Epithelial cell of esophagus (primary cell): ENCODE results near the gene STARD9.
A peak's percentile ranks its signal among the peaks of the same experiment; 100 is the strongest.

ENCODE experiments used
- DNase-seq: peaks from one replicate; pipeline ENCODE4 v3.0.0; 2010; ENCODE audit warnings: low read depth
- H3K4me3 ChIP-seq: 2 replicates; pipeline ENCODE4 v1.5.1; 2011; ENCODE audit warnings: mild to moderate bottlenecking, low read length, control low read depth
- TF ChIP-seq, protein P1 (sequence below): IDR thresholded peaks from 2 replicates; pipeline ENCODE4 v1.5.1; 2011; ENCODE audit warnings: low read depth, mild to moderate bottlenecking, low read length, control low read depth, inconsistent platforms; ENCODE audit not compliant: insufficient read depth; ENCODE audit errors: missing control alignments

STARD9 gene

DNA sequence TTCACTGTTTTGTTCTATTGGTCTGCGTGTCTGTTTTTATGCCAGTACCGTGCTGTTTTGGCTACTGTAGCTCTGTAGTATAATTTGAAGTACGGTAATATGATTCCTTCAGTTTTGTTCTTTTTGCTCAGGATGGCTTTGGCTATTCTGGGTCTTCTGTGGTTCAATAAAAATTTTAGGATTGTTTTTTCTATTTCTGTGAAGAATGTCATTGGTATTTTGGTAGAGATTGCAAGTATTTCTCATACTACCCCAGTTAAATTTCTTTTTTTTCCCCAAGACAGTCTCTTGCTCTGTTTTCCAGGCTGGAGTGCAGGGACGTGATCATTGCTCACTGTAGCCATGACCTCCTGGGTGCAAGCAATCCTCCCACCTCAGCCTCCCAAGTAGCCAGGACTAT lies 53.4 kb downstream of the STARD9 start:
- TF ChIP-seq, protein P1, sequence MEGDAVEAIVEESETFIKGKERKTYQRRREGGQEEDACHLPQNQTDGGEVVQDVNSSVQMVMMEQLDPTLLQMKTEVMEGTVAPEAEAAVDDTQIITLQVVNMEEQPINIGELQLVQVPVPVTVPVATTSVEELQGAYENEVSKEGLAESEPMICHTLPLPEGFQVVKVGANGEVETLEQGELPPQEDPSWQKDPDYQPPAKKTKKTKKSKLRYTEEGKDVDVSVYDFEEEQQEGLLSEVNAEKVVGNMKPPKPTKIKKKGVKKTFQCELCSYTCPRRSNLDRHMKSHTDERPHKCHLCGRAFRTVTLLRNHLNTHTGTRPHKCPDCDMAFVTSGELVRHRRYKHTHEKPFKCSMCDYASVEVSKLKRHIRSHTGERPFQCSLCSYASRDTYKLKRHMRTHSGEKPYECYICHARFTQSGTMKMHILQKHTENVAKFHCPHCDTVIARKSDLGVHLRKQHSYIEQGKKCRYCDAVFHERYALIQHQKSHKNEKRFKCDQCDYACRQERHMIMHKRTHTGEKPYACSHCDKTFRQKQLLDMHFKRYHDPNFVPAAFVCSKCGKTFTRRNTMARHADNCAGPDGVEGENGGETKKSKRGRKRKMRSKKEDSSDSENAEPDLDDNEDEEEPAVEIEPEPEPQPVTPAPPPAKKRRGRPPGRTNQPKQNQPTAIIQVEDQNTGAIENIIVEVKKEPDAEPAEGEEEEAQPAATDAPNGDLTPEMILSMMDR, result no peak
- no peak for DNase-seq
- no peak overlapping the region for H3K4me3 ChIP-seq

DNA sequence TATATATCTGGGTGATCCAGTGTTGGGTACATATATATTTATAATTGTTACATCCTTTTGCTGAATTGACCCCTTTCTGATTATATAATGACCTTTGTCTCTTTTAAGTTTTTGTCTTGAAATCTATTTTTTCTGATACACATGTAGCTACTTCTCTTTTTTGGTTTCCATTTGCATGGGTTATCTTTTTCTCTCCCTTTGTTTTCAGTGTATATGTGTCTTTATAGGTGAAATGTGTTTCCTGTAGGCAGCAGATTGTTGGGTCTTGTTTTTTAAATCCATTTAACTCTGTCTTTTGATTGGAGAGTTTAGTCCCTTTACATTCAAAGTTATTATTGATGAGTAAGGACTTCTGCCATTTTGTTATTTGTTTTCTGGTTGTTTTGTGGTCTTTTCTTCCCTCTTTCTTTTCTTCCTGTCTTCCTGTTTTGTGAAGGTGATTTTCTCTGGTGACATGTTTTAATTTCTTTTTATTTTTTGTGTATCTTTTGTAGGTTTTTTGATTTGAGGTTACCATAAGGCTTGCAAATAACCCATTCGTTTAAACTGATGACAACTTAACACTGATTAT lies 56.8 kb downstream of the STARD9 start:
- TF ChIP-seq, protein P1, result no peak
- H3K4me3 ChIP-seq, result no peak overlapping the region
- DNase-seq, result no peak

DNA sequence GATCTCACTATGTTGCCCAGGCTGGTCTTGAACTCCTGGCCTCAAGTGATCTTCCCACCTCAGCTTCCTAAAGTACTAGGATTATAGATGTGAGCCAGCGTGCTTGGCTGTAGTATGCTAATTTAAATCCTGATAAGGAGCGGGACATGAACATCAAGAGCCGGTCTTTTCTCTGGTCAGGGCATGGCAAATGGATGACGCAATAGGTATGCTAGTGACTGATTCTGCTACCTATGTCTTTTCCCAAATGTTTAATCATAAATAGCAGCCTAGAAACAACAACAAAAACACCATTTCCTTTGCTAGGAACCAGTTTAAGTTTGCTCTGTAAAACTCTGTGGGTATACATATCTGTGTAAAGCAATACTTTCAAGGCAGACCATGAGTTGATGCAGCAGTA lies 64.7 kb downstream of the STARD9 start:
- TF ChIP-seq, protein P1, result no peak
- DNase-seq, result peak; percentile 16
- no peak overlapping the region for H3K4me3 ChIP-seq

DNA sequence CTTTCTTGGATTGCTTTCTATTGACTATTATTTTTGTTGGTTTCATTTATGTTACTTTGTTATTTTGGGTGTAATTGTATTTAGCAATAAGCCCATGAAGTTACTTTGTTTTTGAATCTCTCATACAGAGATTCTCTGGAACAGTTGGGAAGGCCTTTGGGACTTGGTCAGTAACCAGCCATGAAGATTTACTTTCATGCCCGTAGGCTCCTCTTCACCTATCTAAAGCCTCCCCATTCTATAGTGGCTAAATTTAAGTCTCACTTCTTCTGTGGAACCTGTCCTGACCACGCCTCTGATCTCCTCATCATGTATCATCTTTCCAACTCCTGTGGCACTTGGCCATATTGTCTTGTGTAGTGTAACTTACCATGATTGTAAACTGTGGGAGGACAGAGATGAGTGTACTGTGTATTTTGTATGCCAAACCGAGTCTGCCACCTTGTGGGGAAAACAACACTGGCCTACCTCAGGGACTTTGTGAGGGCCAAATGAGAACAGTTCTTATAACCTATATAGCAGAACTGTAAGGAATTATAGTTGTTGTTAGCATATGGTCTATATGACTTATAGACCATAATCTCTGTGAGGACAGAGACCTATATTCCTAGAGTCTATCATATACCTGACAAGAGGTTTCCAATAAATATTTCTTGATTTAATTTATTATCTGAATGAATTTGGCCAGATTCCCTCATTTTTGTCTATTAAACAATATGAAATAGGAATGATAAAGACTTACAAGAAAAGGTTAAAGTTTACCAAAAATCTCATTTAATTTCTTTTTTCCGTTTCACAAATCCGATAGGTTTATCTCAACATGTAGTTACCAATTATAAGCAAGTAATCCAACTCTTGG lies 75.0 kb downstream of the STARD9 start:
- TF ChIP-seq, protein P1, result peak; percentile 97
- peak; percentile 93 for DNase-seq
- no peak overlapping the region for H3K4me3 ChIP-seq

DNA sequence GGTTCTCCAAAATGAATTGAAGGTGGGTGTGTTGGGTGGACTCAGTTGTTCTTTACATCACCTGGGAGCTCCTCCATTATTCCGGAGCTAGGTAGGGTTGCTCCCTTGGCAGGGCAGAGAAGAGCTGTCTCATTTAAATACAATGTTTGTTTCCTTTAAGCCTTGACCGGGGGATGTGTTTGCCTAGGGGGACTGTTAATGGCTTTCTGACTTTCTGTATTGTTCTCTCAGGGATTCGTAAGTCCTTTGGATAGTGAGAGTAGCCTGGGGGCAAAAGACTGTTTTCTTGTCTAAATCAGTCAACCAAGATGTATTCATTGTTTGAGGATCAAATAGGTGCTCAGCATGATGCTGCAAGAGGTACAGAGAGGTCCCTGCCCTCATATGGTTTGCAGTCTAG lies 90.4 kb downstream of the STARD9 start:
- TF ChIP-seq, protein P1, result no peak
- H3K4me3 ChIP-seq, result no peak overlapping the region

DNA sequence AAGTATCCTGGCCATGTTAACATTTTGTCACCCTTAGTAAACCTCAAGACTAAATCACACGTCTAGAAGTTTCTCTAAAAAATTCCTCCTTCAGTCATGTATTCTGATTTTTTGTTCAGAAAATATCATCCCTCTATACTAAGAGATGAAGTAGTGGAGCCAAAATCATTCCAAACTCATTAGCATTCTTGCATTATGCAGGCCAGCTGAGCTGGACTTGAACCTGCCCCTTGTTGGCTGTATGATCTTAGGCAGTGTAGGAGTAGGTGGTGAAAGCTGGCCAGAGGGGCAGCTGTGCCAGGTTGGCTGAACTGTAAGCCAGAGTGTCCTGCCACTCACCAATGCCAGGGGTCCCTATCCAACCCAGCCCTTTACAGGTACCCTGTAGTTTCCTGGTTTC lies 92.4 kb downstream of the STARD9 start:
- TF ChIP-seq, protein P1, result no peak
- DNase-seq, result no peak
- no peak overlapping the region for H3K4me3 ChIP-seq

More for the DNA sequence above, 90.4 kb downstream of the STARD9 start:
- DNase-seq, result no peak

DNA sequence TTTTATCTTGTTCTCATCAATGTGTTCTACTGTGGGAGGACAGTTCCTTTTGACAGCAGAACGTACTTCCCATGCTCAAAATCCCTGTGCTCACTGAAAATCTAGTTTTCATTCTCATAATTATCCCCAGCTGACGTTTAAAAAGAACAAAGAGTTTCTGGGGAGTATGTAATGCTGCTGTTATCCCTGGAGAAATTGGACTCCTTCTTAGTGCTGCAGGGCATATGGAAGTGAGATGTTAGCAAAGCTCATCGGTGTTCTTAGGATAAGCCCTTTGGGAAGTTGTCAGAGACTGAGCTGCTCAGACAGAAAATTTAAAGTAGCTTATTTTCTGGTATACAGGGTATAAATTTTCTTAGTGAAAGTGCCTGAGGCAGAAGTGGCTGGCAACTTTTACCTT lies 95.0 kb downstream of the STARD9 start:
- TF ChIP-seq, protein P1, result no peak
- no peak overlapping the region for H3K4me3 ChIP-seq
- no peak for DNase-seq
